Measurements from ENCODE around the gene NBPF1.
"Not testable (repeated sequence)": the region's sequence is repeated elsewhere in the genome, so short reads cannot be mapped to it uniquely, and the experiment has no call there.

DNA sequence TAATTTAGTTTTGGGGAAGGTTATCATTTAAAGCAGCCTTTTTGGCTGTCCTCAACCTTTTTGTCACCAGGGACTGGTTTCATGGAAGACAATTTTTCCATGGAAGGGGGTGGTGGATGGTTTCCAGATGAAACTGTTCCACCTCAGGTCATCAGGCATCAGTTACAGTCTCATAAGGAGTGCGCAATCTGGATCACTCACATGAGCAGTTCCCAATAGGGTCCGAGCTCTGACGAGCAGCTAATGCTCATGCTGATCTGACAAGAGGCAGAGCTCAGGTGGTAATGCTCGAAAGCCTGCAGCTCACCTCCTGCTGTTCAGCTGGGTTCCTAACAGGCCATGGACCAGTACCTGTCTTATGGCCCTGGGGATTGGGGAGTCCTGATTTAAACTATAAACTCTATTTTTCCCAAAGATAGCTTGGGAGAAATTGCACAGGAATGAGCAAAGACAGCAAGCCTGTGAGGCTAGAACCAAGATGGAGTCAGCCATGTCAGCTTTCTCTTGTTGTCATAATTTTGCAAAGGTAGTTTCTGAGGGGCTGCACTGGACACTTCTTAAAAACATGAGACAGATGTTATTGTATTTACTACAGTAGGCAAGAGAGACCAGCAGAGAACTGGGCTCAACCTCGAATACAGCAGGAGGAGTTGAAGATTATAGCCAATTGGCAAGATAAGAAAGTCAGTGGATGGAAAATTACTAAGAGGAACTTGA, 96.5 kb downstream of the NBPF1 start:
- TF ChIP-seq, protein P1, sequence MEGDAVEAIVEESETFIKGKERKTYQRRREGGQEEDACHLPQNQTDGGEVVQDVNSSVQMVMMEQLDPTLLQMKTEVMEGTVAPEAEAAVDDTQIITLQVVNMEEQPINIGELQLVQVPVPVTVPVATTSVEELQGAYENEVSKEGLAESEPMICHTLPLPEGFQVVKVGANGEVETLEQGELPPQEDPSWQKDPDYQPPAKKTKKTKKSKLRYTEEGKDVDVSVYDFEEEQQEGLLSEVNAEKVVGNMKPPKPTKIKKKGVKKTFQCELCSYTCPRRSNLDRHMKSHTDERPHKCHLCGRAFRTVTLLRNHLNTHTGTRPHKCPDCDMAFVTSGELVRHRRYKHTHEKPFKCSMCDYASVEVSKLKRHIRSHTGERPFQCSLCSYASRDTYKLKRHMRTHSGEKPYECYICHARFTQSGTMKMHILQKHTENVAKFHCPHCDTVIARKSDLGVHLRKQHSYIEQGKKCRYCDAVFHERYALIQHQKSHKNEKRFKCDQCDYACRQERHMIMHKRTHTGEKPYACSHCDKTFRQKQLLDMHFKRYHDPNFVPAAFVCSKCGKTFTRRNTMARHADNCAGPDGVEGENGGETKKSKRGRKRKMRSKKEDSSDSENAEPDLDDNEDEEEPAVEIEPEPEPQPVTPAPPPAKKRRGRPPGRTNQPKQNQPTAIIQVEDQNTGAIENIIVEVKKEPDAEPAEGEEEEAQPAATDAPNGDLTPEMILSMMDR (IDR thresholded peaks at IDR 0.05; ENCODE audit: low read length): not testable (repeated sequence)
- TF ChIP-seq EZH2 (IDR thresholded peaks at IDR 0.05; ENCODE audit: borderline replicate concordance, low read length): not testable (repeated sequence)

Data from OCI-LY1 (cell line).